Measurements from ENCODE around the gene ID3.
A peak's percentile ranks its signal among the peaks of the same experiment; 100 is the strongest.
"Not testable (repeated sequence)": the region's sequence is repeated elsewhere in the genome, so short reads cannot be mapped to it uniquely, and the experiment has no call there.

ID3 gene

GRCh38 chr1:23544444-23545389 lies 14.6 kb downstream of the ID3 start:
- DNase-seq (ENCODE audit: low read depth, low spot score): no peak
- TF ChIP-seq, protein P1, sequence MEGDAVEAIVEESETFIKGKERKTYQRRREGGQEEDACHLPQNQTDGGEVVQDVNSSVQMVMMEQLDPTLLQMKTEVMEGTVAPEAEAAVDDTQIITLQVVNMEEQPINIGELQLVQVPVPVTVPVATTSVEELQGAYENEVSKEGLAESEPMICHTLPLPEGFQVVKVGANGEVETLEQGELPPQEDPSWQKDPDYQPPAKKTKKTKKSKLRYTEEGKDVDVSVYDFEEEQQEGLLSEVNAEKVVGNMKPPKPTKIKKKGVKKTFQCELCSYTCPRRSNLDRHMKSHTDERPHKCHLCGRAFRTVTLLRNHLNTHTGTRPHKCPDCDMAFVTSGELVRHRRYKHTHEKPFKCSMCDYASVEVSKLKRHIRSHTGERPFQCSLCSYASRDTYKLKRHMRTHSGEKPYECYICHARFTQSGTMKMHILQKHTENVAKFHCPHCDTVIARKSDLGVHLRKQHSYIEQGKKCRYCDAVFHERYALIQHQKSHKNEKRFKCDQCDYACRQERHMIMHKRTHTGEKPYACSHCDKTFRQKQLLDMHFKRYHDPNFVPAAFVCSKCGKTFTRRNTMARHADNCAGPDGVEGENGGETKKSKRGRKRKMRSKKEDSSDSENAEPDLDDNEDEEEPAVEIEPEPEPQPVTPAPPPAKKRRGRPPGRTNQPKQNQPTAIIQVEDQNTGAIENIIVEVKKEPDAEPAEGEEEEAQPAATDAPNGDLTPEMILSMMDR (IDR thresholded peaks at IDR 0.05; ENCODE audit: insufficient read depth, low read length, missing control alignments): peak; percentile 86
- ChIA-PET POLR2A (interaction anchor here (0.8 to 1.5 kb wide), 3 partner anchors 10 to 147 kb away, joined by 3 to 6 read pairs (median 3); partner anchors contain the start of gene RPL11), CTCF (interaction anchor here (0.6 to 40.3 kb wide), 44 partner anchors 8 to 1510 kb away, joined by 3 to 1485 read pairs (median 4); partner anchors contain the start of genes E2F2 and RPL11)
- no peak overlapping the region for H3K4me3 ChIP-seq (ENCODE audit: low read depth, low read length)

GRCh38 chr1:23543707-23544443 lies 15.4 kb downstream of the ID3 start:
- no peak overlapping the region for H3K4me3 ChIP-seq (ENCODE audit: low read depth, low read length)
- TF ChIP-seq, protein P1 (IDR thresholded peaks at IDR 0.05; ENCODE audit: insufficient read depth, low read length, missing control alignments): no peak
- ChIA-PET CTCF (interaction anchor here (0.6 to 40.3 kb wide), 24 partner anchors 9 to 1509 kb away, joined by 3 to 1485 read pairs (median 6); partner anchors contain the start of genes E2F2 and RPL11), POLR2A (interaction anchor here (0.9 kb wide), 1 partner anchor 16 kb away, joined by 3 read pairs; no protein-coding TSS in a partner anchor)
- no peak for DNase-seq (ENCODE audit: low read depth, low spot score)

DNA sequence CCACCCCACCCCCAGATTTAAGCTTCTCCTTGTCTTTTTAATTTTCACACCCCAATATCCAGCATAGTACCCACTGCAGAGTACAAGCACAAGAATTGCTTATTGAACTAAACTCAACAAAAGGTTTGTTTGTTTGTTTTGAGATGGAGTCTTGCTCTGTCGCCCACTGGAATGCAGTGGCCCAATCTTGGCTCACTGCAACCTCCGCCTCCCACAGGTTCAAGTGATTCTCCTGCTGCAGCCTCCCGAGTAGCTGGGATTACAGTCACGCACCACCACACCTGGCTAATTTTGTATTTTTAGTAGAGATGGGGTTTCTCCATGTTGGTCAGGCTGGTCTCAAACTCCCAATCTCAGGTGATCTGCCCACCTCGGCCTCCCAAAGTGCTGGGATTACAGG lies 16.4 kb downstream of the ID3 start:
- CTCF ChIA-PET: interaction anchor here (0.6 to 40.3 kb wide), 9 partner anchors 8 to 566 kb away, joined by 3 to 1485 read pairs (median 26); partner anchors contain the start of gene E2F2
- not testable (repeated sequence) for DNase-seq (ENCODE audit: low read depth, low spot score); H3K4me3 ChIP-seq (ENCODE audit: low read depth, low read length)
- POLR2A ChIA-PET: interaction anchor here (0.6 kb wide), 2 partner anchors 46 to 188 kb away, joined by 3 read pairs; no protein-coding TSS in a partner anchor

DNA sequence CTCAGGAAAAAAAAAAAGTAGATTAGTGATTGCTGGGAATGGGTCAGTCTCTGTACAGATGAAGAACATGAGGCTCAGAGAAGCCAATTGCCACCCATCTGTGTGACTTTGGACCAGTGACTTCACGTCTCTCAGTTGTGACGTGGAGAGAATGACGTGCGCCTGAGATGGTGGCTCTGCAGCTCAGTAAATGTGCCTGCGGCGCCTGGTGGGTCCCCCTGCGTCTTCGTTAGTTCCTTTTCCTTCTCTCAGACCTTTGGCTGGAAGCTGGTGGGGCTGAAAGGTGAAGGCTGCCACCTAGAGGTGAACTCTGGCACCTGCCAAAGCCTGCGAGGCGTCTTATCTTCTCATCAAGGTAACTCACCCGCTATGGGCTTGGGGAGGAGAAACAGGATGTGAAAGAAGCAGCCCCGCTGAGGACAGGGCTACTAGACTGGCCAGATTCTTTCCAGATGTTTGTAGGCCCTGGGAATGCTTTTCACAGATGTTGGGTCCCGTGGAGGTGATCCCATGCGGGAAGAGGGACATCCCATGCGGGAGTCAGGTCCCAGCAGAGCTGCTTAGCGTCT lies 19.5 kb downstream of the ID3 start:
- H3K4me3 ChIP-seq (ENCODE audit: low read depth, low read length): peak overlapping the region; percentile 33
- TF ChIP-seq, protein P1 (IDR thresholded peaks at IDR 0.05; ENCODE audit: insufficient read depth, low read length, missing control alignments): peak; percentile 93
- ChIA-PET CTCF (interaction anchor here (0.6 to 40.3 kb wide), 36 partner anchors 9 to 603 kb away, joined by 3 to 1485 read pairs (median 4); partner anchors contain the start of genes E2F2, LACTBL1 and TCEA3), POLR2A (interaction anchor here (0.5 to 0.9 kb wide), 5 partner anchors 20 to 95 kb away, joined by 3 to 4 read pairs (median 3); partner anchors contain the start of gene ID3)
- DNase-seq (ENCODE audit: low read depth, low spot score): no peak

GRCh38 chr1:23537296-23537973 lies 21.9 kb downstream of the ID3 start:
- no peak overlapping the region for H3K4me3 ChIP-seq (ENCODE audit: low read depth, low read length)
- DNase-seq (ENCODE audit: low read depth, low spot score): no peak
- TF ChIP-seq, protein P1 (IDR thresholded peaks at IDR 0.05; ENCODE audit: insufficient read depth, low read length, missing control alignments): no peak
- CTCF ChIA-PET: interaction anchor here (0.7 to 40.3 kb wide), 7 partner anchors 9 to 561 kb away, joined by 3 to 1485 read pairs (median 3); no protein-coding TSS in a partner anchor
- POLR2A ChIA-PET: no interaction called here
